ENCODE results near the gene ITIH3.

- no peak for TF ChIP-seq EZH2 (IDR thresholded peaks at IDR 0.05)
- no peak for TF ChIP-seq CTCF (IDR thresholded peaks at IDR 0.05)
- no peak for TF ChIP-seq EZH2phosphoT487 (IDR thresholded peaks at IDR 0.05)
These were observed 55.1 kb downstream of the ITIH3 start for GRCh38 chr3:52849656-52850055.

All from neural progenitor cell (in vitro differentiated cells).